Muscle of leg (tissue), 11 donors: ENCODE results near the gene TGM6. TPM values are rescaled to one million over a fixed set of nuclear protein-coding genes. Genes with fewer than 3 reads are reported as not detected.

ENCODE experiments used
- DNase-seq: peaks from one replicate; pipeline ENCODE4 v3.0.0; 2013
- H3K27ac ChIP-seq: one replicate; pipeline ENCODE4 v1.5.1; 2013; ENCODE audit warnings: mild to moderate bottlenecking, low read length, control low read depth
- H3K27me3 ChIP-seq: one replicate; pipeline ENCODE4 v1.6.1; 2013; ENCODE audit warnings: low read length; ENCODE audit not compliant: control insufficient read depth, insufficient read depth
- H3K36me3 ChIP-seq: one replicate; pipeline ENCODE4 v1.6.1; 2013; ENCODE audit warnings: low read length; ENCODE audit not compliant: control insufficient read depth, insufficient read depth
- H3K4me1 ChIP-seq: one replicate; pipeline ENCODE4 v1.6.1; 2013; ENCODE audit warnings: low read length; ENCODE audit not compliant: control insufficient read depth, insufficient read depth
- H3K4me3 ChIP-seq: one replicate; pipeline ENCODE4 v1.5.1; 2013; ENCODE audit warnings: low read length, control low read depth
- H3K9me3 ChIP-seq: replicated peaks from 2 replicates; pipeline ENCODE4 v1.6.1; 2013; ENCODE audit warnings: low read depth, low read length; ENCODE audit not compliant: control insufficient read depth
- WGBS: methylation state at CpG from one replicate; pipeline ENCODE4 v1.1.5; 2013; ENCODE audit warnings: missing lambda C conversion rate; ENCODE audit not compliant: insufficient coverage; 5-methylcytosine and 5-hydroxymethylcytosine counted together
- polyA plus RNA-seq, 8 donors: library from polyadenylated mRNA; unstranded; fragments of 120-200 nt; gene quantifications; one replicate each; pipeline versions ENCODE4 v1.2.1 to v1.2.3, GENCODE V29; 2013; ENCODE audit warnings: inconsistent platforms in 1 of 8, low replicate concordance in 1 of 8; ENCODE audit not compliant: insufficient read length in 8 of 8, insufficient read depth in 1 of 8
- total RNA-seq: library from RNA; stranded (reverse); fragments of 120-200 nt; gene quantifications from one replicate; pipeline ENCODE4 v1.2.4, GENCODE V29; 2013

TGM6 gene
- total and polyA plus RNA-seq, 9 donors: not detected

- 77% methylated on average over 10 of the region's 14 CpGs for WGBS
- DNase-seq: no peak
These were observed 15.6 kb downstream of the TGM6 start for GRCh38 chr20:2396241-2396814.

DNA sequence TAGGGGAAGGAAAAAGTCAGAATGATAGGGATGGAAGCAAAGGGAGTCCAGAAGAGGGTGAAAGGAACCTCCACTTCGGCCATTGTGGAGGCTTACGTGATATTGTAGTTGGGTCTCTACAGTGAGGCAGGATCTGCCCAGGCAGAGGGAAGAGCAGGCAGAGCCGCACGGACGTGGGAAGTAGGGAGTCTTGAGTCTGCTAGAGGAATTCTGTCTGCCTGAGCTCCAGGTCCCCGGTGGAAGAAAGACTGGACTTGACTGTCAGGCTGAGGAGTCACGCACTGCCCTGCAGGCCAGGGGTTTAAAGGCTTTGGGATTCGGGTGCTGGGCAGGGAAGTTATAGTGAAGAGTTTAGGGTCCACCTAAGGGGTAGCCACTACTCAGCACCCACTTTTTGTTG lies 16.4 kb downstream of the TGM6 start:
- WGBS: 79% methylated on average over 6 of the region's 8 CpGs
- no peaks in the 10 kb centered on the region for H3K27me3 ChIP-seq
- no peak for DNase-seq
- H3K4me1 ChIP-seq: no peaks in the 10 kb centered on the region
- no peaks in the 10 kb centered on the region for H3K36me3 ChIP-seq
- H3K4me3 ChIP-seq: no peak overlapping the region
- peaks cover 6% of the 10 kb centered on the region for H3K9me3 ChIP-seq
- H3K27ac ChIP-seq: no peak overlapping the region

More at GRCh38 chr20:2396241-2396814, 15.6 kb downstream of the TGM6 start:
- Histone ChIP-seq H3K27ac (no peak overlapping the region), H3K9me3 (peaks cover 6% of the 10 kb centered on the region), H3K4me3 (no peak overlapping the region), H3K4me1 (no peaks in the 10 kb centered on the region), H3K36me3 (no peaks in the 10 kb centered on the region), H3K27me3 (no peaks in the 10 kb centered on the region)

DNA sequence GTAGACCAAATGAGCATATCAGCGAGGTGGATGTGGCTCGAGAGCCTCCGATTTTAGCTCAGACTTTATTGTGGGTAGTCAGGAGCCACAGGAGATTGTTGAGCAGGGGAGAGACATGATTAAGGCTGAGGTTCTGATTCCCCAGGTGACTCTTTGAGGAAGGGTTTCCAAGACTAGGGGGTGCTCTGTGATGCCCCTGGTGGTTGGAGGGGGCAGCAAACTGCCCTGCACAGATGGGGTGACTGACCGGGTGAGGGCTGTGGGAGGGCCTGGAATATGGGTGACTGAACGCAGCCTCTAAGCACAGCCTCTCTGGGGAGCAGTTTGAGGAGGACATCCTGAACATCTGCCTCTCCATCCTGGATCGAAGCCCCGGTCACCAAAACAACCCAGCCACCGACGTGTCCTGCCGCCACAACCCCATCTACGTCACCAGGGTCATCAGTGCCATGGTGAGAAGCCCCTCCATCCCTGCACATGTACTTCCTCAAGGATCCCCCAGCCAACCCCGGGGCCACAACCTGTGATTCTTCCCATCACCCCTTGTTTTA lies 17.0 kb downstream of the TGM6 start:
- no peak for DNase-seq
- H3K4me3 ChIP-seq: no peak overlapping the region
- no peaks in the 10 kb centered on the region for H3K4me1 ChIP-seq
- WGBS: 91% methylated on average over 10 of the region's 12 CpGs
- H3K9me3 ChIP-seq: peaks cover 6% of the 10 kb centered on the region
- H3K27me3 ChIP-seq: no peaks in the 10 kb centered on the region
- H3K36me3 ChIP-seq: no peaks in the 10 kb centered on the region
- no peak overlapping the region for H3K27ac ChIP-seq

- Histone ChIP-seq H3K9me3 (peaks cover 6% of the 10 kb centered on the region), H3K4me1 (no peaks in the 10 kb centered on the region), H3K27me3 (no peaks in the 10 kb centered on the region), H3K27ac (no peak overlapping the region), H3K36me3 (no peaks in the 10 kb centered on the region), H3K4me3 (no peak overlapping the region)
- no CpG with 5 or more reads among the region's 1 CpG for WGBS
- DNase-seq: no peak
These were observed 17.7 kb downstream of the TGM6 start for GRCh38 chr20:2398449-2398848.

- H3K4me3 ChIP-seq: no peak overlapping the region
- H3K27me3 ChIP-seq: no peaks in the 10 kb centered on the region
- peaks cover 7% of the 10 kb centered on the region for H3K9me3 ChIP-seq
- H3K36me3 ChIP-seq: no peaks in the 10 kb centered on the region
- no peak overlapping the region for H3K27ac ChIP-seq
- no peak for DNase-seq
- WGBS: 95% methylated on average over 13 of the region's 16 CpGs
- H3K4me1 ChIP-seq: no peaks in the 10 kb centered on the region
These were observed 18.7 kb downstream of the TGM6 start for GRCh38 chr20:2399390-2399789.

GRCh38 chr20:2400290-2400689 lies 19.6 kb downstream of the TGM6 start:
- H3K27ac ChIP-seq: no peak overlapping the region
- DNase-seq: no peak
- H3K9me3 ChIP-seq: peaks cover 14% of the 10 kb centered on the region
- H3K4me1 ChIP-seq: no peaks in the 10 kb centered on the region
- WGBS: 90% methylated on average over 9 of the region's 11 CpGs
- H3K4me3 ChIP-seq: no peak overlapping the region
- no peaks in the 10 kb centered on the region for H3K36me3 ChIP-seq
- no peaks in the 10 kb centered on the region for H3K27me3 ChIP-seq

- no CpG with 5 or more reads among the region's 2 CpGs for WGBS
- H3K4me1 ChIP-seq: no peaks in the 10 kb centered on the region
- no peak for DNase-seq
- H3K27ac ChIP-seq: no peak overlapping the region
- no peaks in the 10 kb centered on the region for H3K36me3 ChIP-seq
- no peaks in the 10 kb centered on the region for H3K27me3 ChIP-seq
- peaks cover 14% of the 10 kb centered on the region for H3K9me3 ChIP-seq
- no peak overlapping the region for H3K4me3 ChIP-seq
These were observed 20.8 kb downstream of the TGM6 start for GRCh38 chr20:2401527-2401926.

GRCh38 chr20:2402271-2402980 lies 21.7 kb downstream of the TGM6 start:
- H3K36me3 ChIP-seq: no peaks in the 10 kb centered on the region
- peaks cover under 1% of the 10 kb centered on the region for H3K27me3 ChIP-seq
- no peak overlapping the region for H3K4me3 ChIP-seq
- no peaks in the 10 kb centered on the region for H3K4me1 ChIP-seq
- H3K27ac ChIP-seq: no peak overlapping the region
- 40% methylated on average over 6 of the region's 7 CpGs for WGBS
- peak; percentile 46 for DNase-seq
- peaks cover 14% of the 10 kb centered on the region for H3K9me3 ChIP-seq

DNA sequence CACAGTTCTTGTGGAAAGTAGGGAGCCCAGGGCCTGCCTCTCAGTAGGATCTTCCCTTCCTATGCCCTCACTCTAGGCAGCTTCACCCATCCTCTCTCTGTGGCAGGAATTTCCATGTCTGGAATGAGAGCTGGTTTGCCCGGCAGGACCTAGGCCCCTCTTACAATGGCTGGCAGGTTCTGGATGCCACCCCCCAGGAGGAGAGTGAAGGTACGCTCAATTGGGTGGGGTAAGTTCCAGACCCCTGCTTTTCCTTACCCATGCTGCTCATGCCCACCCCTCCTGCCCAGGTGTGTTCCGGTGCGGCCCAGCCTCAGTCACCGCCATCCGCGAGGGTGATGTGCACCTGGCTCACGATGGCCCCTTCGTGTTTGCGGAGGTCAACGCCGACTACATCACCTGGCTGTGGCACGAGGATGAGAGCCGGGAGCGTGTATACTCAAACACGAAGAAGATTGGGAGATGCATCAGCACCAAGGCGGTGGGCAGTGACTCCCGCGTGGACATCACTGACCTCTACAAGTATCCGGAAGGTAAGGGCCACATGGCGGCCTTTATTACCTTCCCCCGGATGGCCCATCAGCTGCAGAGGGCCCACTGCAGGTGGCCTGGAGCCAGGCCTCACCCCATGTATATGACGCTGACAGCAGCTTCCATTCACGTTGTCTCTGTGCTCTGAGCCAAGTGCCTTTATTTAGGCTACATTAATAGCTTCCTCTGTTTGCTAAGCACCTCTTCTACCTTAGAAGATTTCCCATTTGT lies 22.8 kb downstream of the TGM6 start:
- no peak overlapping the region for H3K4me3 ChIP-seq
- no peaks in the 10 kb centered on the region for H3K4me1 ChIP-seq
- H3K27me3 ChIP-seq: peaks cover 5% of the 10 kb centered on the region
- no peaks in the 10 kb centered on the region for H3K36me3 ChIP-seq
- DNase-seq: no peak
- WGBS: 86% methylated on average over 23 of the region's 24 CpGs
- peaks cover 9% of the 10 kb centered on the region for H3K9me3 ChIP-seq
- H3K27ac ChIP-seq: no peak overlapping the region

- peaks cover 7% of the 10 kb centered on the region for H3K27me3 ChIP-seq
- H3K27ac ChIP-seq: no peak overlapping the region
- no peak overlapping the region for H3K4me3 ChIP-seq
- peaks cover 9% of the 10 kb centered on the region for H3K9me3 ChIP-seq
- no peak for DNase-seq
- WGBS: no CpG with 5 or more reads among the region's 1 CpG
- no peaks in the 10 kb centered on the region for H3K4me1 ChIP-seq
- no peaks in the 10 kb centered on the region for H3K36me3 ChIP-seq
These were observed 25.0 kb downstream of the TGM6 start for GRCh38 chr20:2405693-2406065.
